ENCODE measurements around the gene SH2D3A.

The SH2D3A gene

DNA sequence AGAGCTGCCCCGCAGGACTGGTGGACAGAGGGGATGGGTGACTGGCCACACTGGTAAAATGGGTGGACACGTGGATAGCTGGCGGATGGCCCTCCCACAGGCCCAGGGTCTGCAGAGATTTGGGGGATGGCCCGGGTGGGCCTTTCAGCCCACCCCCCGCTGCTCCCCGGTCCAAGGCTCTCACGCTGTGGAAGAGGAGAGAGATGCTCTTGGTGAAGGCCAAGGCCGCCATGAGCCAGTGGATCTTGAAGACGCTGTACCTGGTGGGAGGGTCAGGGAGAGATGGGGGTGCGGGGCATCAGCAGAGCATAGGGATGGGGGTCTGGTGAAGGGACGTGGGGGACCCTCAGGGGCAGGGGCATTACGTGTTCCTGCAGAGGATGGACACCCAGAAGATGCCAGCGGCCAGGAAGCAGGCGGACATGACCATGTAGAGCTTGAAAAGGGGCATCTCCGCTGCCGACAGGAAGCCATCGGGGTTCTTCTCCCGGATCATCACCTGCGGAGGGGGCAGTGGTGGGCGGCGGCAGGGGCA lies 34.4 kb downstream of the SH2D3A start:
- TF ChIP-seq TCF12 (IDR thresholded peaks at IDR 0.05; ENCODE audit: low read depth) (no peak), RAD21 (IDR thresholded peaks at IDR 0.05; ENCODE audit: low read depth) (no peak), NFIC (IDR thresholded peaks at IDR 0.05) (no peak), YY1 (IDR thresholded peaks at IDR 0.05; ENCODE audit: low read depth) (no peak), EGR1 (IDR thresholded peaks at IDR 0.05) (no peak), TEAD4 (IDR thresholded peaks at IDR 0.05) (no peak), FOXM1 (IDR thresholded peaks at IDR 0.05; ENCODE audit: borderline replicate concordance, low read depth) (no peak), CEBPB (IDR thresholded peaks at IDR 0.05) (no peak), TAF1 (IDR thresholded peaks at IDR 0.05; ENCODE audit: low read depth) (no peak), CREB1 (IDR thresholded peaks at IDR 0.05; ENCODE audit: low read depth) (no peak), EP300 (IDR thresholded peaks at IDR 0.05; ENCODE audit: borderline replicate concordance) (no peak), ZBTB7A (IDR thresholded peaks at IDR 0.05; ENCODE audit: low read depth) (no peak)
- TF ChIP-seq, protein P1, sequence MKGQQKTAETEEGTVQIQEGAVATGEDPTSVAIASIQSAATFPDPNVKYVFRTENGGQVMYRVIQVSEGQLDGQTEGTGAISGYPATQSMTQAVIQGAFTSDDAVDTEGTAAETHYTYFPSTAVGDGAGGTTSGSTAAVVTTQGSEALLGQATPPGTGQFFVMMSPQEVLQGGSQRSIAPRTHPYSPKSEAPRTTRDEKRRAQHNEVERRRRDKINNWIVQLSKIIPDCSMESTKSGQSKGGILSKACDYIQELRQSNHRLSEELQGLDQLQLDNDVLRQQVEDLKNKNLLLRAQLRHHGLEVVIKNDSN (IDR thresholded peaks at IDR 0.05), result no peak
- TF ChIP-seq, protein P2, sequence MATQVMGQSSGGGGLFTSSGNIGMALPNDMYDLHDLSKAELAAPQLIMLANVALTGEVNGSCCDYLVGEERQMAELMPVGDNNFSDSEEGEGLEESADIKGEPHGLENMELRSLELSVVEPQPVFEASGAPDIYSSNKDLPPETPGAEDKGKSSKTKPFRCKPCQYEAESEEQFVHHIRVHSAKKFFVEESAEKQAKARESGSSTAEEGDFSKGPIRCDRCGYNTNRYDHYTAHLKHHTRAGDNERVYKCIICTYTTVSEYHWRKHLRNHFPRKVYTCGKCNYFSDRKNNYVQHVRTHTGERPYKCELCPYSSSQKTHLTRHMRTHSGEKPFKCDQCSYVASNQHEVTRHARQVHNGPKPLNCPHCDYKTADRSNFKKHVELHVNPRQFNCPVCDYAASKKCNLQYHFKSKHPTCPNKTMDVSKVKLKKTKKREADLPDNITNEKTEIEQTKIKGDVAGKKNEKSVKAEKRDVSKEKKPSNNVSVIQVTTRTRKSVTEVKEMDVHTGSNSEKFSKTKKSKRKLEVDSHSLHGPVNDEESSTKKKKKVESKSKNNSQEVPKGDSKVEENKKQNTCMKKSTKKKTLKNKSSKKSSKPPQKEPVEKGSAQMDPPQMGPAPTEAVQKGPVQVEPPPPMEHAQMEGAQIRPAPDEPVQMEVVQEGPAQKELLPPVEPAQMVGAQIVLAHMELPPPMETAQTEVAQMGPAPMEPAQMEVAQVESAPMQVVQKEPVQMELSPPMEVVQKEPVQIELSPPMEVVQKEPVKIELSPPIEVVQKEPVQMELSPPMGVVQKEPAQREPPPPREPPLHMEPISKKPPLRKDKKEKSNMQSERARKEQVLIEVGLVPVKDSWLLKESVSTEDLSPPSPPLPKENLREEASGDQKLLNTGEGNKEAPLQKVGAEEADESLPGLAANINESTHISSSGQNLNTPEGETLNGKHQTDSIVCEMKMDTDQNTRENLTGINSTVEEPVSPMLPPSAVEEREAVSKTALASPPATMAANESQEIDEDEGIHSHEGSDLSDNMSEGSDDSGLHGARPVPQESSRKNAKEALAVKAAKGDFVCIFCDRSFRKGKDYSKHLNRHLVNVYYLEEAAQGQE (IDR thresholded peaks at IDR 0.05; ENCODE audit: low read depth), result no peak
- TF ChIP-seq, protein P3, sequence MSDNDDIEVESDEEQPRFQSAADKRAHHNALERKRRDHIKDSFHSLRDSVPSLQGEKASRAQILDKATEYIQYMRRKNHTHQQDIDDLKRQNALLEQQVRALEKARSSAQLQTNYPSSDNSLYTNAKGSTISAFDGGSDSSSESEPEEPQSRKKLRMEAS (IDR thresholded peaks at IDR 0.05), result no peak

DNA sequence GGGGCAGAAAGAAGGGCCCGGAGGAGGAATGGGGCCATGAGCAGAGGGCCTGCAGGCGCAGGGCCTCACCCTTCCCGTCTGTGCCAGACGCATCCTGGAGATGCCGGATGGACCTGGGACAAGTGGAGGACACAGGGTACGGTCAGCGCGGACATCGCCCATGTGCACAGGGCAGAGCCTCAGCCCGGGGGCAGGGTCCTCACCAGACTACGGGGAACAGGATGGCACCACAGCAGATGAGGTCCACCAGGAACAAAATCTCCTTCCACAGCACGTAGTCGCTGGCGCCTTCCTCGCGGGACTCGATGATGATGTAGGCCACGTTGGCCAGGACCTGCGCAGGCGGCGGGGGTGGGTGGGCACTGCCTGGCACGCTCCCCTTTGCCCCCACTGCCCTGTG lies 35.4 kb downstream of the SH2D3A start:
- no peak for TF ChIP-seq ZBTB7A (IDR thresholded peaks at IDR 0.05; ENCODE audit: low read depth)
- no peak for TF ChIP-seq CEBPB (IDR thresholded peaks at IDR 0.05)
- no peak for TF ChIP-seq EGR1 (IDR thresholded peaks at IDR 0.05)
- TF ChIP-seq, protein P3 (IDR thresholded peaks at IDR 0.05), result no peak
- TF ChIP-seq TEAD4 (IDR thresholded peaks at IDR 0.05), result no peak
- TF ChIP-seq, protein P1 (IDR thresholded peaks at IDR 0.05), result no peak
- TF ChIP-seq FOXM1 (IDR thresholded peaks at IDR 0.05; ENCODE audit: borderline replicate concordance, low read depth), result no peak
- no peak for TF ChIP-seq YY1 (IDR thresholded peaks at IDR 0.05; ENCODE audit: low read depth)
- TF ChIP-seq TCF12 (IDR thresholded peaks at IDR 0.05; ENCODE audit: low read depth), result no peak
- TF ChIP-seq NFIC (IDR thresholded peaks at IDR 0.05), result no peak
- TF ChIP-seq TAF1 (IDR thresholded peaks at IDR 0.05; ENCODE audit: low read depth), result no peak
- TF ChIP-seq EP300 (IDR thresholded peaks at IDR 0.05; ENCODE audit: borderline replicate concordance), result no peak
- TF ChIP-seq, protein P2 (IDR thresholded peaks at IDR 0.05; ENCODE audit: low read depth), result no peak
- TF ChIP-seq RAD21 (IDR thresholded peaks at IDR 0.05; ENCODE audit: low read depth), result no peak
- TF ChIP-seq CREB1 (IDR thresholded peaks at IDR 0.05; ENCODE audit: low read depth), result no peak

DNA sequence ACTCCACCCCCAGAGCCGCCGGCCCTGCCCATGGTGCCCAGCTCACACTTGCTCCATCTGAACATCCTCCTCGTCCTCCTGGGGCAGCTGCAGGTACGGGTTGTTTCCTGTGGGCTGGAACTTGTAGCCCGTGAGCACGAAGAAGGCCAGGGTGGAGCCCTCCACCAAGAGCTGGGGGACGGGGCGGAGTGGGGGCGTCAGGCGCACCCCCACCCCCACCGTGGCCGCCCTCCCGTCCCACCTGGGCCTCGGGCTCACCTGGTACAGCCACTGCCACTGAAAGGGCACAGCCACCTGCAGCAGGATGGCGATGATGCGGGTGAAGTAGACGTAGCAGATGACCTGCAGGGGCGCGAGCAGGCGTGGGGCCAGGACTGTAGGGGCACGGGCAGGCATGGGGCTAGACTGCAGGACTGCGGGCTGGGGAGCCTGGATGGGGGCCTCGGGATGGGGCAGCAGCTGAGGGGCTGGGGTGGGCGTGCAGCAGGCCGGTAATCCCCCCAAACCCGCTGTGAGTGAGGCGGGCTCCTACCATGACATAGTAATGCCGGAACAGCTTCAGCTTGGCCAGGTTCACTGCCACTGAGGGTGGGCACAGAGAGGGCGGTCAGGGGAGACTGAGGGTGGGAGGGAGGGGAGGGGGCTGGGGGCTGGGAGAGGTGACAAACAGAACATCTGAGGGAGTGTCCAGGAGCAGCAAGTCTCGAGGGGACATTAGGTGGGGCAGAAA lies 36.1 kb downstream of the SH2D3A start:
- TF ChIP-seq TEAD4 (IDR thresholded peaks at IDR 0.05), result no peak
- no peak for TF ChIP-seq RAD21 (IDR thresholded peaks at IDR 0.05; ENCODE audit: low read depth)
- no peak for TF ChIP-seq CREB1 (IDR thresholded peaks at IDR 0.05; ENCODE audit: low read depth)
- no peak for TF ChIP-seq TCF12 (IDR thresholded peaks at IDR 0.05; ENCODE audit: low read depth)
- TF ChIP-seq, protein P1 (IDR thresholded peaks at IDR 0.05), result no peak
- TF ChIP-seq FOXM1 (IDR thresholded peaks at IDR 0.05; ENCODE audit: borderline replicate concordance, low read depth), result no peak
- TF ChIP-seq, protein P2 (IDR thresholded peaks at IDR 0.05; ENCODE audit: low read depth), result no peak
- no peak for TF ChIP-seq CEBPB (IDR thresholded peaks at IDR 0.05)
- TF ChIP-seq YY1 (IDR thresholded peaks at IDR 0.05; ENCODE audit: low read depth), result no peak
- TF ChIP-seq TAF1 (IDR thresholded peaks at IDR 0.05; ENCODE audit: low read depth), result no peak
- TF ChIP-seq ZBTB7A (IDR thresholded peaks at IDR 0.05; ENCODE audit: low read depth), result no peak

Data from Ishikawa (cell line).